Activated naive CD4-positive, alpha-beta T cell treated with anti-CD3 and anti-CD28 coated beads, Interleukin-2, amount 10 ng/mL, durations not matched to agents 7 days and 5 days (primary cell): ENCODE data around the gene CLCNKB.
A peak's percentile ranks its signal among the peaks of the same experiment; 100 is the strongest.
"Not testable (repeated sequence)": the region's sequence is repeated elsewhere in the genome, so short reads cannot be mapped to it uniquely, and the experiment has no call there.

Experiments
- CTCF ChIA-PET: fragments of 350-600 bp; sonication (Branson Sonifier 250); formaldehyde crosslinking; loops from one replicate; lab custom pipeline; 2021; ENCODE audit warnings: antibody characterized with exemption; lab: Charles Lee
- DNase-seq: peaks from one replicate; pipeline ENCODE4 v3.0.0-alpha.2; 2020
- H3K27ac Mint-ChIP-seq: one replicate; pipeline ENCODE4 v1.8.0; 2021; ENCODE audit warnings: mild to moderate bottlenecking, moderate library complexity, mixed read lengths
- H3K27me3 Mint-ChIP-seq: one replicate; pipeline ENCODE4 v1.8.0; 2021; ENCODE audit warnings: mild to moderate bottlenecking, mixed read lengths
- H3K36me3 Mint-ChIP-seq: one replicate; pipeline ENCODE4 v1.8.0; 2021; ENCODE audit warnings: mixed read lengths
- H3K4me1 Mint-ChIP-seq: one replicate; pipeline ENCODE4 v1.8.0; 2021; ENCODE audit warnings: mixed read lengths
- H3K4me3 Mint-ChIP-seq: one replicate; pipeline ENCODE4 v1.8.0; 2021; ENCODE audit warnings: mild to moderate bottlenecking, moderate library complexity, mixed read lengths
- H3K9me3 Mint-ChIP-seq: one replicate; pipeline ENCODE4 v1.8.0; 2021; ENCODE audit warnings: mixed read lengths

The CLCNKB gene

DNA sequence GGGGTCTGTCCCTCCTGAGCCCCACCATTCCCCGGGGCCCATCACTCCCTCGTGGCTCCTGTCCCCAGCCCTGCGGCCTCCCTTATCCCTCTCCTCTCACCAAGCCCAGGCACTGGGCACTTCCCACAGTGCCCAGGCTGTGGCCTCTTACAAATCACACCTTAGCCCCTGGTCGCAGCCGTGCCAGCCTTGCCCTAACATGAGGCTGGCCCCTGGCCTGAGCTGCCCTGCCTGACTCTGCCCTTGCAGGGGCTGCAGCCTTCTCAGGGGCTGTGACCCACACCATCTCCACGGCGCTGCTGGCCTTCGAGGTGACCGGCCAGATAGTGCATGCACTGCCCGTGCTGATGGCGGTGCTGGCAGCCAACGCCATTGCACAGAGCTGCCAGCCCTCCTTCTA lies 8.4 kb downstream of the CLCNKB start:
- H3K27me3 Mint-ChIP-seq = peaks cover 31% of the 10 kb centered on the region
- H3K4me3 Mint-ChIP-seq, H3K27ac Mint-ChIP-seq, H3K36me3 Mint-ChIP-seq, CTCF ChIA-PET, H3K9me3 Mint-ChIP-seq, H3K4me1 Mint-ChIP-seq, DNase-seq: not testable (repeated sequence)

- DNase-seq = no peak
- CTCF ChIA-PET = interaction anchor here (0.8 to 4.9 kb wide), 5 partner anchors 46 to 262 kb away, joined by 3 to 47 read pairs (median 8); no protein-coding TSS in a partner anchor
- Mint-ChIP-seq H3K36me3 (no peaks in the 10 kb centered on the region), H3K27me3 (peaks cover 32% of the 10 kb centered on the region), H3K9me3 (no peaks in the 10 kb centered on the region), H3K4me1 (peaks cover 6% of the 10 kb centered on the region), H3K4me3 (no peak overlapping the region), H3K27ac (no peak overlapping the region)
These were observed 10.4 kb downstream of the CLCNKB start for GRCh38 chr1:16053781-16054502.

DNA sequence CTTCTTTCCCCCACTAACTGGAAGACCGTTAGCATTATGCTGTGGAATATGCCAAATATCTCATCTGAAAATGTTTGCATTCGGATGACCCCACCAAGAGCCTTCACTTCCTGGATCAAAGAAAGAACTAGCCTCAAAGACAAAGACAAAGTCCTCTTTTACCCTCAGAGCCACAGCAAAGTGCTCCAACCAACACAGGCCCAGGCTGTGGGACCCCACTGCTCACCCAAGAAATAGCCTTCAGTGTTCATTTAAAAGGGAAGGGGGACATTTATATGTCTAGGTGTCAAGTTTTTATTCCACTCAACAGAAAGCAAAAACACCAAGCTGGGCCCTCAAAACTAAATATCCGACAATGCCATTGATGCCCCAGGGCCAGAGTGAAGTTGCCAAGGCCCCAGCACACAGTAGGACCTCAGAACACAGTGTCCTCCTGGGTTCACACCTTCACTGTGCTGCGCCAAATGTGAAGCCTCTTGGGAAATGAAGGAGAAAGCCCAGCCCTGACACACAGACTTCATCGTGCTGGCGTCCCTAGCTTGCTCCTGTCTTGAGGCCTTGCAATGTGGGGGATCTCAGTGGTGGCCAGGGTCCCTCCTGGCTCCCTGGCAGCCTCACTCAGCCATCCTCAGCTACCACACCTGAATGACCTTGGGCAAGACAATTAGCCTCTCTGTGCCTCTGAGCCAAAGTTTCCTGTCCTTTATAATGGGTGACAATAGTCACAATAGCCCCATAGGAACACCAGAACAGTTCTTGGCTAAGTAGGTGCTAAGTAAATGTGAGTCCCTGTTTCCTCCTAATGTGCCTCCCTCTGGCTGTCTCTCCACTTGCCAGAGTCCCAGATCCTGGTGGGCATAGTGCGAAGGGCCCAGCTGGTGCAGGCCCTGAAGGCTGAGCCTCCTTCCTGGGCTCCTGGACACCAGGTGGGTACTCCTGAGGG lies 11.3 kb downstream of the CLCNKB start:
- CTCF ChIA-PET = interaction anchor here (0.8 to 4.9 kb wide), 9 partner anchors 47 to 390 kb away, joined by 3 to 47 read pairs (median 3); partner anchors contain the start of gene UQCRHL
- Mint-ChIP-seq H3K27ac (no peak overlapping the region), H3K4me3 (no peak overlapping the region), H3K36me3 (no peaks in the 10 kb centered on the region), H3K9me3 (no peaks in the 10 kb centered on the region), H3K4me1 (peaks cover 6% of the 10 kb centered on the region), H3K27me3 (peaks cover 23% of the 10 kb centered on the region)
- no peak for DNase-seq

- H3K9me3 Mint-ChIP-seq = no peaks in the 10 kb centered on the region
These were observed 12.3 kb downstream of the CLCNKB start for GRCh38 chr1:16055613-16056520.

DNA sequence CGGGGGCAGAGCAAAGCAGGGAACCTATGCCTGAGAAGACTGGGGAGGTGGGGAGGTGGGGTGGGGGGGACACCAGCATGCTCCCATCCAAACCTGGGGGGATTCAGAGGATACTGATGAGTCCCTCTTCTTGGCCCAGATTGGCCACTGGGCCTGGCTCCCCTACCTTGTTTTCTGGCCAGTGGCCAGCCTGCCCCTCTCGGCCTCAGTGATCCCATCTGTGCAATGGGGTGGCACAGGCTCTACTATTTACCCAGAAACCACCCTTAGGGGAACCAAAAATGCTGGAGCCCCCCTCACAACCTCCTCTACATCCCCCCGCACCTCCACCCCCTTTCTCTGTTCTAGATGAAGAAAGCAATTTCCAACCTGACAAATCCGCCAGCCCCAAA lies 12.9 kb downstream of the CLCNKB start:
- peaks cover 22% of the 10 kb centered on the region for H3K27me3 Mint-ChIP-seq
- not testable (repeated sequence) for H3K4me3 Mint-ChIP-seq, DNase-seq, H3K4me1 Mint-ChIP-seq, H3K36me3 Mint-ChIP-seq, H3K9me3 Mint-ChIP-seq, H3K27ac Mint-ChIP-seq
- CTCF ChIA-PET = interaction anchor here (1.0 to 4.9 kb wide), 4 partner anchors 48 to 265 kb away, joined by 6 to 47 read pairs (median 8); no protein-coding TSS in a partner anchor

More at GRCh38 chr1:16055613-16056520, 12.3 kb downstream of the CLCNKB start:
- Mint-ChIP-seq H3K27ac (no peak overlapping the region), H3K4me1 (peaks cover 6% of the 10 kb centered on the region), H3K4me3 (no peak overlapping the region), H3K27me3 (peaks cover 22% of the 10 kb centered on the region), H3K36me3 (no peaks in the 10 kb centered on the region)
- CTCF ChIA-PET = interaction anchor here (0.9 to 4.9 kb wide), 9 partner anchors 48 to 391 kb away, joined by 3 to 47 read pairs (median 8); partner anchors contain the start of gene UQCRHL
- DNase-seq = peak; percentile 92

- peaks cover 22% of the 10 kb centered on the region for H3K27me3 Mint-ChIP-seq
- DNase-seq, H3K4me1 Mint-ChIP-seq, H3K36me3 Mint-ChIP-seq, H3K4me3 Mint-ChIP-seq, H3K9me3 Mint-ChIP-seq, H3K27ac Mint-ChIP-seq: not testable (repeated sequence)
- CTCF ChIA-PET = interaction anchor here (1.7 to 4.9 kb wide), 3 partner anchors 10 to 242 kb away, joined by 3 to 47 read pairs (median 8); no protein-coding TSS in a partner anchor
These were observed 13.8 kb downstream of the CLCNKB start for GRCh38 chr1:16057314-16057915.

- H3K4me1 Mint-ChIP-seq, H3K9me3 Mint-ChIP-seq, H3K4me3 Mint-ChIP-seq, H3K27ac Mint-ChIP-seq, DNase-seq, H3K36me3 Mint-ChIP-seq: not testable (repeated sequence)
- CTCF ChIA-PET = interaction anchor here (1.7 kb wide), 1 partner anchor 11 kb away, joined by 3 read pairs; no protein-coding TSS in a partner anchor
- peaks cover 26% of the 10 kb centered on the region for H3K27me3 Mint-ChIP-seq
These were observed 15.0 kb downstream of the CLCNKB start for GRCh38 chr1:16058394-16059120.

DNA sequence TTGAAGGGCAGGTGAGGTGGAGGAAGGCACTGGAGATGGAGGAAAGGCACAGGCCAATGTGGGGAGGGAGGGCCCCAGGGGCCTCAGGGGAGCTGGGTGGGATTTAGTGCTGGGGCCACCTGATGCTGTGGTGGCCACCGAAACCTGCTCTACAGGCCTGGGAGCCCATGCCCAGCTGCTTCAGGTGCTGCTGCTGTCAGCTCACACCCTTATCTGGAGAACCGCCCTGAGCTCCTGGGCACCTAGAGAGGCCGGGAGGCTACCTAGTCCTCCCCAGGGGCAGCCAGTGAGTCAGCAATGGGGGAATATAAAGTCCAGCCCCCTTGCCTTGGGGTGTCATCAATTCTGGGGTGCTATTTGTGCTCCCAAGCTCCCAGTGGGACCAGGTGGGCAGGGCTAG lies 17.7 kb downstream of the CLCNKB start:
- H3K9me3 Mint-ChIP-seq = no peaks in the 10 kb centered on the region
- no peak overlapping the region for H3K27ac Mint-ChIP-seq
- no peak for DNase-seq
- H3K27me3 Mint-ChIP-seq = peaks cover 44% of the 10 kb centered on the region
- H3K4me1 Mint-ChIP-seq = peaks cover 26% of the 10 kb centered on the region
- CTCF ChIA-PET = no interaction called here
- H3K4me3 Mint-ChIP-seq = no peak overlapping the region
- H3K36me3 Mint-ChIP-seq = no peaks in the 10 kb centered on the region

DNA sequence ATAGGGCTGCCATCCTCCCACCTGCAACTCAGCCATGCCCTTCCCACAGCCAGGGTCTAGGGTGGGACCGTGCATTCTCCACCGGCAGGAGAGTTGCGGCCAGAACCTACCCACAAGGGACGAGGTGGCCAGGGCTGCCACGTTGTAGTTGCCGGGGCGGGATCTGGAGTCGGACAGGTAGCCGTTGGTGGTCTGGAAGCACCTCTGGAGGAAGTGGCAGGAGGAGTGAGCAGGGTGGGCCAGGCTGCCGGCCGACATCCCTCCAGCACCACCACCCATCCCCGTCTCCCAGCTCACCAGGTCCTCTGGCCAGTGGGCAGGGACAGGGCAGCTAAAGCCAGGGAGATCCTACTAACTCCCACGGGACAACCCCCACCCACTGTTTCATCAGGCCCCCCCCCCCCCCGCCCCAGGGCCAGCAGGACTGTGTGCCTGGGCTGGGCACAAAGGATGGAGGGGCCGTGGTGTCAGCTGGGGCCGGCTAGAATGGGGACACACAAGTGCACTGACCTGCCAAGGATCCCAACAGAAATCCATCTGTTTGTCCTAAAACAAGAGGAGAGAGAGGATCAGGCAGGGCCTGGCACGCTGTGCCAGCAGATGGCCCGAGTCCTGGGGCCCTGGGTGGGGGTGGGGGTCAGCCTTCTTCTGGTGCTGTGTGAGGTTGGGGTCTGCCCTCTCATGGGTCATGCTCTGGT lies 18.6 kb downstream of the CLCNKB start:
- CTCF ChIA-PET, H3K4me3 Mint-ChIP-seq, H3K36me3 Mint-ChIP-seq, H3K9me3 Mint-ChIP-seq, H3K27ac Mint-ChIP-seq, DNase-seq: not testable (repeated sequence)
- peaks cover 27% of the 10 kb centered on the region for H3K4me1 Mint-ChIP-seq
- peaks cover 47% of the 10 kb centered on the region for H3K27me3 Mint-ChIP-seq

DNA sequence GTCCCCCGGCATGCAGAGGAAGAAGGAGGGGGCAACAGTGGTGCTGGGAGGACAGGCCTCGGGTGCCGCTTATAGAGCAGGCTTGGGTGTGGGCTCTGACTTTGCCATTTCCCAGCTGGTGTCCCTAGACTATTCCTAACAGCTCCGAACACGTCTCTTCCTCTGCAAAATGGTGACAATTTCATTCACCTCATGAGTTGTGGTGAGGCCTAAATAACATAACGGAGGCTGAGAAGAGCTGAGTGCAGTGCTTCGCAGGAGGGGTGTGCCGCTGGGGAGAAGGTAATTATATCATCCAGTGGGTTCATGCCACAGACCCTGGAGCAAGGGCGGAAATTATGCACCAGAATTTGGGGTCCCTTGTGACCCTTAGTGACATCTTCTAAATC lies 19.1 kb downstream of the CLCNKB start:
- H3K27ac Mint-ChIP-seq, H3K9me3 Mint-ChIP-seq, H3K4me3 Mint-ChIP-seq, H3K36me3 Mint-ChIP-seq, DNase-seq, CTCF ChIA-PET: not testable (repeated sequence)
- Mint-ChIP-seq H3K27me3 (peaks cover 47% of the 10 kb centered on the region), H3K4me1 (peaks cover 31% of the 10 kb centered on the region)

- H3K9me3 Mint-ChIP-seq = no peaks in the 10 kb centered on the region
- DNase-seq = no peak
- peaks cover 49% of the 10 kb centered on the region for H3K27me3 Mint-ChIP-seq
- CTCF ChIA-PET = no interaction called here
- H3K27ac Mint-ChIP-seq = no peak overlapping the region
- H3K4me1 Mint-ChIP-seq = peaks cover 36% of the 10 kb centered on the region
- H3K4me3 Mint-ChIP-seq = no peak overlapping the region
- H3K36me3 Mint-ChIP-seq = no peaks in the 10 kb centered on the region
These were observed 19.7 kb downstream of the CLCNKB start for GRCh38 chr1:16063226-16063829.

DNA sequence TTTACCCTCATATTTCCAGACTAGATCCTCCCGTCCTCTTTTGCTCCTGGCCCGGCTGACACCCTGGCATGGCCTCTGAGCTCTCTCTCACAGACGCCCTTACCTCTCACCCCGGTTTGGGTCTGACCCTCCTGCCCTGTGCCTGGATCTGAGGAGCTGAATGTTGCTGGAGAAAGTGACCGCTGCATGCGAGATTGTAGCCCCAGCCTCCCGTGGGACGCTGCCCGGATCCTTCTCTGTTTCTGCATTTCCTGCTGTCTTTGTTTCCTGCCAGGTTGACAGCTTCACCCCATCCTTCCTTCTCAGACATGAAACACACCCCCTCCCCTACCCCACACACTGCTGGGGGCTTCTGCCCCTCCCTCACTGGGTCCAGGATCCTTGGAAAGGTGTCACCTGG lies 20.3 kb downstream of the CLCNKB start:
- peaks cover 54% of the 10 kb centered on the region for H3K27me3 Mint-ChIP-seq
- H3K36me3 Mint-ChIP-seq = no peaks in the 10 kb centered on the region
- peaks cover 41% of the 10 kb centered on the region for H3K4me1 Mint-ChIP-seq
- H3K4me3 Mint-ChIP-seq = peak overlapping the region; percentile 48
- no peak for DNase-seq
- peak overlapping the region; percentile 50 for H3K27ac Mint-ChIP-seq
- CTCF ChIA-PET = interaction anchor here (0.9 to 1.1 kb wide), 3 partner anchors 12 to 27 kb away, joined by 3 read pairs; no protein-coding TSS in a partner anchor
- H3K9me3 Mint-ChIP-seq = no peaks in the 10 kb centered on the region
